ENCODE results near the gene GARIN3. TPM values are rescaled to one million over a fixed set of nuclear protein-coding genes. Genes with fewer than 3 reads are reported as not detected.

Gene GARIN3
- total RNA-seq, 2 experiments from 2014 or later: not detected

DNA sequence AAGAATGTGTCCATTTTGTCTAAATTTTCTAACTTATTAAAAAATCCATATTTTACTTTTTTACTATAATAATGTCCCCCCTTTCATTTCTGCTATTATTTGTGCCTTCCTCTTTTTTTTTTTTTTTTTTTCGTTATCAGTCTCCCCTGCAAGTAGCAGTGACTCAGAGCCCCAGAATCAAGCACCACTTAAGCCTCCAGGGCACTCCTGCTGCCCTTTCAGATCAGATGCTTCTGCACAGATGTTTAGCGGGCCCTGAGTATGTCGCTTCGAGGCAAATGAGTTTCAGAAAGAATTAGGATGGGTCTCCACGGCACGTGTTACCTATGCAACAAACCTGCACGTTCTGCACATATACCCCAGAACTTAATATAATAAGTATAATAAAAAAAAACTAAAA lies 35.1 kb downstream of the GARIN3 start:
- no peaks in the 10 kb centered on the region for H3K27me3 Mint-ChIP-seq
- H3K9me3 ChIP-seq (ENCODE audit: control insufficient read depth in 1 of 2, insufficient read depth in 1 of 2, low read length in 2 of 2): no peaks in the 10 kb centered on the region
- TF ChIP-seq, protein P1, sequence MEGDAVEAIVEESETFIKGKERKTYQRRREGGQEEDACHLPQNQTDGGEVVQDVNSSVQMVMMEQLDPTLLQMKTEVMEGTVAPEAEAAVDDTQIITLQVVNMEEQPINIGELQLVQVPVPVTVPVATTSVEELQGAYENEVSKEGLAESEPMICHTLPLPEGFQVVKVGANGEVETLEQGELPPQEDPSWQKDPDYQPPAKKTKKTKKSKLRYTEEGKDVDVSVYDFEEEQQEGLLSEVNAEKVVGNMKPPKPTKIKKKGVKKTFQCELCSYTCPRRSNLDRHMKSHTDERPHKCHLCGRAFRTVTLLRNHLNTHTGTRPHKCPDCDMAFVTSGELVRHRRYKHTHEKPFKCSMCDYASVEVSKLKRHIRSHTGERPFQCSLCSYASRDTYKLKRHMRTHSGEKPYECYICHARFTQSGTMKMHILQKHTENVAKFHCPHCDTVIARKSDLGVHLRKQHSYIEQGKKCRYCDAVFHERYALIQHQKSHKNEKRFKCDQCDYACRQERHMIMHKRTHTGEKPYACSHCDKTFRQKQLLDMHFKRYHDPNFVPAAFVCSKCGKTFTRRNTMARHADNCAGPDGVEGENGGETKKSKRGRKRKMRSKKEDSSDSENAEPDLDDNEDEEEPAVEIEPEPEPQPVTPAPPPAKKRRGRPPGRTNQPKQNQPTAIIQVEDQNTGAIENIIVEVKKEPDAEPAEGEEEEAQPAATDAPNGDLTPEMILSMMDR (IDR thresholded peaks at IDR 0.05): no peak
- DNase-seq (no peak), ATAC-seq (ENCODE audit: poor library complexity) (no peak)
- POLR2A ChIA-PET: interaction anchor here (3.5 kb wide), 1 partner anchor 12 kb away, joined by 26 read pairs; the partner anchor contains the start of gene MED7
- H3K4me1 ChIP-seq (ENCODE audit: insufficient read depth, low read length): peaks cover 8% of the 10 kb centered on the region
- CTCF ChIA-PET: interaction anchor here (1.7 kb wide), 1 partner anchor 12 kb away, joined by 7 read pairs; the partner anchor contains the start of gene MED7
- peaks cover 33% of the 10 kb centered on the region for H3K4me1 Mint-ChIP-seq (ENCODE audit: low read depth)
- H3K27ac Mint-ChIP-seq: no peak overlapping the region
- no peak overlapping the region for H3K27ac ChIP-seq (ENCODE audit: low read depth in 1 of 2, low read length in 2 of 2)
- peaks cover 7% of the 10 kb centered on the region for H3K36me3 Mint-ChIP-seq (ENCODE audit: low read depth)
- H3K4me3 Mint-ChIP-seq: no peak overlapping the region
- H3K36me3 ChIP-seq (ENCODE audit: insufficient read depth, low read length): peaks cover 1% of the 10 kb centered on the region
- H3K9me3 Mint-ChIP-seq: no peaks in the 10 kb centered on the region
- no peak overlapping the region for H3K4me3 ChIP-seq (ENCODE audit: low read length)
- intact Hi-C loops (cut with DNase I, micrococcal nuclease): loop anchor here (5.0 to 10.0 kb wide), 7 partner anchors 194 to 1994 kb away; no protein-coding TSS in a partner anchor
- H3K27me3 ChIP-seq (ENCODE audit: control insufficient read depth in 1 of 2, insufficient read depth in 2 of 2, low read length in 2 of 2): no peaks in the 10 kb centered on the region

DNA sequence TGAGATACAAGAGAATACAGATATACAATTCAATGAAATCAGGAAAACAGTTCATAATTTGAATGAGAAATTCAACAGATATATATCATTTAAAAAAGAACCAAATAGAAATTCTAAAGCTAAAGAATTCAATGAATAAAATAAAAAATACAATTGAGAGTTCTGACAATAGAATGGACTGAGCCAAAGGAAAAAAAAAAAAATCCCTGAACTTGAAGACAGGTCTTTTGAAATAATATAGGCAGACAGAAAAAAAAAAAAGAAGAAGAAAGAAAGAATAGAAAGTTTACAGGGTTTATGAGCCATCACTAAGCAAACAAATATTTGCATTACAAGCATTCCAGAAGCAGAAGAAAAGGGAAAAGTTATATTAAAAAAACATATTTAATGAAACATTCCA lies 44.4 kb downstream of the GARIN3 start:
- Histone ChIP-seq H3K27ac (ENCODE audit: low read depth in 1 of 2, low read length in 2 of 2) (no peak overlapping the region), H3K36me3 (ENCODE audit: insufficient read depth, low read length) (no peaks in the 10 kb centered on the region), H3K4me3 (ENCODE audit: low read length) (no peak overlapping the region), H3K4me1 (ENCODE audit: insufficient read depth, low read length) (no peaks in the 10 kb centered on the region), H3K27me3 (ENCODE audit: control insufficient read depth in 1 of 2, insufficient read depth in 2 of 2, low read length in 2 of 2) (no peaks in the 10 kb centered on the region), H3K9me3 (ENCODE audit: control insufficient read depth in 1 of 2, insufficient read depth in 1 of 2, low read length in 2 of 2) (peaks cover 14 to 16% of the 10 kb centered on the region in 2 experiments)
- no peaks in the 10 kb centered on the region for H3K27me3 Mint-ChIP-seq
- ChIA-PET POLR2A (no interaction called here), CTCF (no interaction called here)
- H3K4me1 Mint-ChIP-seq (ENCODE audit: low read depth): peaks cover 5% of the 10 kb centered on the region
- ATAC-seq (ENCODE audit: poor library complexity) (no peak), DNase-seq (no peak)
- peaks cover 9% of the 10 kb centered on the region for H3K36me3 Mint-ChIP-seq (ENCODE audit: low read depth)
- peaks cover 5% of the 10 kb centered on the region for H3K9me3 Mint-ChIP-seq
- TF ChIP-seq, protein P1 (IDR thresholded peaks at IDR 0.05): no peak
- no peak overlapping the region for H3K27ac Mint-ChIP-seq
- no peak overlapping the region for H3K4me3 Mint-ChIP-seq
- intact Hi-C loops (cut with DNase I, micrococcal nuclease): no loop called here

DNA sequence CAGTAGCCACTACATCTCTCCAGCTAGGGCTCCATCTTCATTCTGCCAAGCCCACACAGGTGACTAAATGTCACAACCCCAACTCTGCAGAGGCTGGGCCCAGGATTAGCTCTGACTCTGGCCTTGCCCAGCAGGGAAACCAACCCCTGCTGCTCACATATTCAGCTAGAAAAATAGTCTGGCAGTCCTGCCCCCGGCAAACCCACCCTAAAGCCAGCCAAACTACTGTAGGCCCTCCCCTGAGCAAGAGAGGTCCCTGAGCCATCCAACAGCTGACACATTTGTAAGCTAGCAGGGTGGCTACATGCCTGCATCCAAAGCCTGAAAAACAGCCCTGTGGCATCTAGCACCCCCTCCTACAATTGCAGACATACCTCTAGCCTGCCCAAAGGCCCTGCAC lies 46.0 kb downstream of the GARIN3 start:
- CTCF ChIA-PET: no interaction called here
- no peak overlapping the region for H3K4me3 Mint-ChIP-seq
- POLR2A ChIA-PET: interaction anchor here (1.4 kb wide), 1 partner anchor 23 kb away, joined by 6 read pairs; the partner anchor contains the start of gene MED7

More for the DNA sequence above, 46.0 kb downstream of the GARIN3 start:
- H3K4me1 Mint-ChIP-seq (ENCODE audit: low read depth): peaks cover 14% of the 10 kb centered on the region
- TF ChIP-seq, protein P1 (IDR thresholded peaks at IDR 0.05): no peak
- no peaks in the 10 kb centered on the region for H3K27me3 Mint-ChIP-seq
- peaks cover 5% of the 10 kb centered on the region for H3K9me3 Mint-ChIP-seq
- intact Hi-C loops (cut with DNase I, micrococcal nuclease): no loop called here
- H3K27ac Mint-ChIP-seq: no peak overlapping the region
- no peak overlapping the region for H3K27ac ChIP-seq (ENCODE audit: low read depth in 1 of 2, low read length in 2 of 2)
- no peaks in the 10 kb centered on the region for H3K4me1 ChIP-seq (ENCODE audit: insufficient read depth, low read length)
- no peaks in the 10 kb centered on the region for H3K36me3 ChIP-seq (ENCODE audit: insufficient read depth, low read length)
- peaks cover 9% of the 10 kb centered on the region for H3K36me3 Mint-ChIP-seq (ENCODE audit: low read depth)
- no peak overlapping the region for H3K4me3 ChIP-seq (ENCODE audit: low read length)
- H3K27me3 ChIP-seq (ENCODE audit: control insufficient read depth in 1 of 2, insufficient read depth in 2 of 2, low read length in 2 of 2): no peaks in the 10 kb centered on the region
- no peak for ATAC-seq (ENCODE audit: poor library complexity)
- no peak for DNase-seq
- H3K9me3 ChIP-seq (ENCODE audit: control insufficient read depth in 1 of 2, insufficient read depth in 1 of 2, low read length in 2 of 2): peaks cover 14 to 16% of the 10 kb centered on the region in 2 experiments

Measured in CD4-positive, alpha-beta T cell (primary cell).